Smooth muscle cell (in vitro differentiated cells): ENCODE data around the gene AGBL5. TPM values are rescaled to one million over a fixed set of nuclear protein-coding genes. Genes with fewer than 3 reads are reported as not detected.
A peak's percentile ranks its signal among the peaks of the same experiment; 100 is the strongest.

Experiments
- DNase-seq: peaks from one replicate; lab custom pipeline; 2025; ENCODE audit not compliant: unreplicated experiment; lab: John Stamatoyannopoulos, UW
- H2AFZ ChIP-seq: fragments of 200-600 bp; sonication (generic); 2 replicates; pipeline ENCODE4 v1.6.0; 2016; ENCODE audit warnings: antibody characterized with exemption, low read depth, mild to moderate bottlenecking
- H3F3A ChIP-seq: fragments of 200-600 bp; sonication (generic); 2 replicates; pipeline ENCODE4 v1.6.0; 2017; ENCODE audit warnings: antibody characterized with exemption, low read depth
- H3K27ac ChIP-seq: fragments of 200-600 bp; sonication (generic); 2 replicates; pipeline ENCODE4 v1.5.1; 2016; ENCODE audit warnings: low read depth, mild to moderate bottlenecking
- H3K27me3 ChIP-seq: fragments of 200-600 bp; sonication (generic); 2 replicates; pipeline ENCODE4 v1.6.1; 2016; ENCODE audit warnings: low read depth, mild to moderate bottlenecking
- H3K36me3 ChIP-seq: fragments of 200-600 bp; sonication (generic); 2 replicates; pipeline ENCODE4 v1.5.1; 2016; ENCODE audit warnings: low read depth
- H3K4me1 ChIP-seq: fragments of 200-600 bp; sonication (generic); 2 replicates; pipeline ENCODE4 v1.5.1; 2016; ENCODE audit warnings: low read depth
- H3K4me2 ChIP-seq: fragments of 200-600 bp; sonication (generic); 2 replicates; pipeline ENCODE4 v1.6.0; 2016; ENCODE audit warnings: mild to moderate bottlenecking
- H3K4me3 ChIP-seq: fragments of 200-600 bp; sonication (generic); 2 replicates; pipeline ENCODE4 v1.5.1; 2016; ENCODE audit warnings: mild to moderate bottlenecking
- H3K79me2 ChIP-seq: fragments of 200-600 bp; sonication (generic); 2 replicates; pipeline ENCODE4 v1.6.0; 2016; ENCODE audit warnings: low read depth, mild to moderate bottlenecking
- H3K9ac ChIP-seq: fragments of 200-600 bp; sonication (generic); 2 replicates; pipeline ENCODE4 v1.6.0; 2016; ENCODE audit warnings: low read depth
- H3K9me3 ChIP-seq: fragments of 200-600 bp; sonication (generic); replicated peaks from 2 replicates; pipeline ENCODE4 v1.5.1; 2016; ENCODE audit warnings: low read depth
- H4K20me1 ChIP-seq: fragments of 200-600 bp; sonication (generic); 2 replicates; pipeline ENCODE4 v1.6.0; 2016; ENCODE audit warnings: low read depth
- WGBS: methylation state at CpG from one replicate; pipeline ENCODE4 v1.1.7; 2016; ENCODE audit warnings: low lambda C conversion rate; 5-methylcytosine and 5-hydroxymethylcytosine counted together
- polyA plus RNA-seq: library from polyadenylated mRNA; unstranded; fragments of >200 nt; fragmentation: Nextera tagmentation; extraction: Ambion mirVana; gene quantifications from 2 replicates; pipeline ENCODE4 v1.2.1, GENCODE V29; 2016
- total RNA-seq: library from RNA; depleted of rRNA; stranded (reverse); fragments of >200 nt; gene quantifications from 2 replicates; pipeline ENCODE4 v1.2.3, GENCODE V29; 2014
- TF ChIP-seq, protein P1 (sequence below): fragments of 200-600 bp; sonication (generic); IDR thresholded peaks from 2 replicates; pipeline ENCODE4 v1.5.1; 2017; ENCODE audit warnings: borderline replicate concordance, mild to moderate bottlenecking, antibody characterized with exemption; ENCODE audit not compliant: insufficient read depth, poor library complexity, severe bottlenecking

AGBL5 gene
- total and polyA plus RNA-seq, 2 experiments from 2014 or later = 13.7 to 17.1 TPM

GRCh38 chr2:27041752-27042151 is 9.7 kb upstream of the AGBL5 start:
- peaks cover 32% of the 10 kb centered on the region for H3F3A ChIP-seq
- H3K4me3 ChIP-seq = no peak overlapping the region
- 51% methylated on average over 5 of the region's 5 CpGs for WGBS
- H3K9me3 ChIP-seq = no peaks in the 10 kb centered on the region
- no peak for DNase-seq
- peak overlapping the region; percentile 77 for H3K27ac ChIP-seq
- H3K27me3 ChIP-seq = no peaks in the 10 kb centered on the region
- no peak overlapping the region for H3K4me2 ChIP-seq
- H4K20me1 ChIP-seq = peaks cover 47% of the 10 kb centered on the region
- H3K79me2 ChIP-seq = no peaks in the 10 kb centered on the region
- H2AFZ ChIP-seq = no peak overlapping the region
- peaks cover 3% of the 10 kb centered on the region for H3K36me3 ChIP-seq
- H3K4me1 ChIP-seq = no peaks in the 10 kb centered on the region
- H3K9ac ChIP-seq = no peak overlapping the region
- TF ChIP-seq, protein P1, sequence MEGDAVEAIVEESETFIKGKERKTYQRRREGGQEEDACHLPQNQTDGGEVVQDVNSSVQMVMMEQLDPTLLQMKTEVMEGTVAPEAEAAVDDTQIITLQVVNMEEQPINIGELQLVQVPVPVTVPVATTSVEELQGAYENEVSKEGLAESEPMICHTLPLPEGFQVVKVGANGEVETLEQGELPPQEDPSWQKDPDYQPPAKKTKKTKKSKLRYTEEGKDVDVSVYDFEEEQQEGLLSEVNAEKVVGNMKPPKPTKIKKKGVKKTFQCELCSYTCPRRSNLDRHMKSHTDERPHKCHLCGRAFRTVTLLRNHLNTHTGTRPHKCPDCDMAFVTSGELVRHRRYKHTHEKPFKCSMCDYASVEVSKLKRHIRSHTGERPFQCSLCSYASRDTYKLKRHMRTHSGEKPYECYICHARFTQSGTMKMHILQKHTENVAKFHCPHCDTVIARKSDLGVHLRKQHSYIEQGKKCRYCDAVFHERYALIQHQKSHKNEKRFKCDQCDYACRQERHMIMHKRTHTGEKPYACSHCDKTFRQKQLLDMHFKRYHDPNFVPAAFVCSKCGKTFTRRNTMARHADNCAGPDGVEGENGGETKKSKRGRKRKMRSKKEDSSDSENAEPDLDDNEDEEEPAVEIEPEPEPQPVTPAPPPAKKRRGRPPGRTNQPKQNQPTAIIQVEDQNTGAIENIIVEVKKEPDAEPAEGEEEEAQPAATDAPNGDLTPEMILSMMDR = no peak

DNA sequence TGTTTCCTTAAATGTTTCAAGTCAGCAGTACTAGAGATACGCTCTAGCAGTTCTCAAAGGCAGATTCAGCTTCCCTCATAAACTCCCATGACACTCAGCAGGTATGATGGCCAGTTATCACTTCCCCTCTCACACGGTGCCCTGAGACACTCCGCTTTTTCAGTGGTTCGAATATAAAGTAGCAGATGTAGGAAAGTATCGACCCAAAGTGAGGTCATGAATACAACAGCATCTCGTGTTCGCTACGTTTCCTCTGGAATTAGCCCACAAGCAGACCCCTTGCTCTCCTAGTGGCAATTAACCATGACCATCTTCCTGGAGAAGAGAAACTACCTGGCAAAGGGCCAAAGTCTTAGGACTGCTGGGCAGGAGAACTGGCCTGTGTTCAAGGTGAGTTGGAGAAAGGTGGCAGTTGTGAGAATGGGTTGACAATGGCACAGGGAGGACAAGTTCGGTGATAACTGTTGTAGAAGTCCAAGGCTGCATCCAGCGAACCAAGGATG is 9.3 kb upstream of the AGBL5 start:
- H3K36me3 ChIP-seq = no peaks in the 10 kb centered on the region
- TF ChIP-seq, protein P1 = no peak
- H4K20me1 ChIP-seq = peaks cover 42% of the 10 kb centered on the region
- WGBS = 89% methylated on average over 10 of the region's 10 CpGs
- H3K79me2 ChIP-seq = no peaks in the 10 kb centered on the region
- H3K27ac ChIP-seq = peak overlapping the region; percentile 77
- no peaks in the 10 kb centered on the region for H3K27me3 ChIP-seq
- H3F3A ChIP-seq = peaks cover 30% of the 10 kb centered on the region
- H3K4me2 ChIP-seq = no peak overlapping the region
- no peaks in the 10 kb centered on the region for H3K9me3 ChIP-seq
- DNase-seq = no peak
- H2AFZ ChIP-seq = no peak overlapping the region
- H3K4me1 ChIP-seq = no peaks in the 10 kb centered on the region
- H3K4me3 ChIP-seq = no peak overlapping the region
- H3K9ac ChIP-seq = no peak overlapping the region

- Histone ChIP-seq H3K27me3 (no peaks in the 10 kb centered on the region), H4K20me1 (peaks cover 33% of the 10 kb centered on the region), H3K4me3 (no peak overlapping the region), H3K4me1 (no peaks in the 10 kb centered on the region), H3K4me2 (no peak overlapping the region), H3K9me3 (no peaks in the 10 kb centered on the region), H2AFZ (no peak overlapping the region), H3F3A (peaks cover 30% of the 10 kb centered on the region), H3K9ac (no peak overlapping the region), H3K27ac (no peak overlapping the region), H3K79me2 (no peaks in the 10 kb centered on the region), H3K36me3 (no peaks in the 10 kb centered on the region)
- DNase-seq = no peak
- TF ChIP-seq, protein P1 = no peak
- WGBS = 89% methylated on average over 7 of the region's 7 CpGs
Observed at GRCh38 chr2:27042985-27043634, 8.4 kb upstream of the AGBL5 start.
